Stimulated activated CD8-positive, alpha-beta memory T cell treated with anti-CD3 and anti-CD28 coated beads, Interleukin-7, amount 100 ng/mL, for 24 hours (primary cell): ENCODE results near the gene ABHD11.
A peak's percentile ranks its signal among the peaks of the same experiment; 100 is the strongest.
"Not testable (repeated sequence)": the region's sequence is repeated elsewhere in the genome, so short reads cannot be mapped to it uniquely, and the experiment has no call there.

Source experiments
- DNase-seq: peaks from one replicate; pipeline ENCODE4 v3.0.0-alpha.2; 2020; ENCODE audit warnings: low read depth

Gene ABHD11

DNA sequence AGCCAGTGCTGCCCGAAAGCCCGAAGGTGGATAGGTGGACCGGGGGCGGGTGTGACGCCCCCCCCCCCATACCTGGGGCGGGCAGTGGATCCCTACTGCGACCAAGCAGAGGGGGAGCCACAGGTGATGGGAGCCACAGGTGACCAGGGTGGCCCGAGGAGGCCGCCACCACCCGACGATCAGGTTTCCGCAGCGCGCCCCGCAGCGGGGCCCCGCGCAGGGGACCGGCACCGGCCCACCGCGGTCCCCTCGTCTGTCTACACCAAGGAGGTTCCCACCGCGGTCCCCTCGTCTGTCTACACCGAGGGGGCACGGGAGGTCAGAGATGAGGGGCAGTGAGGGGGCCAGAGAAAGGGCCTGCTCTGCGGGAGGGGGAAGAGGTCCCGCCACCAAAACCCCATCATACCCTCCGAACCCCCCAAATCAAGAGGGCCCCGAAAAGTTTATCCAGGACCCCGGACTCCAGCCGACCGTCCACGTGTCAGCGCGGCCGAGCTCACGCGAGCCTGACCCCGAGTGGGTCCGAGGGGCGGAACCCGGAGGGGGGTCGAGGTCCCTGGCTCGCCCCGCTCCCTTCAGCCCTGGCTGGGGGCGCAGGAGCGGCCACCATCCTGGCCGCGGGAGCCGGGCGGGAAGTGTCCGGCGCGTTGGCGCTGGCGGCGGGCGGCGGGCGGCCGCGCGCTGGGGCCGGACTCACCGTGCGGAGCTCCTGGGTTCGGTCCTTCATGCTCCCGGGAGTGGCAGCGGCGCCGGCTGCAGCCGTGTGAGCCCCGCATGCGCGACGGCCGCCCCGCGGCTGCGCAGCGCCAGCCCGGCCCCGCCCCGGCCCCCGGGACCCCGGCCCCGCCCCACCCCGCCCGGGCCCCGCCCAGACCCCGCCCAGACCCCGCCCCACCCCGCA, 19.4 kb downstream of the ABHD11 start, which contains the start of gene STX1A:
TSS of gene STX1A (minus strand) at position 765 of the 901 bp plus-strand sequence. CDS start at position 727, 38 bp downstream.
- no peak for DNase-seq

DNA sequence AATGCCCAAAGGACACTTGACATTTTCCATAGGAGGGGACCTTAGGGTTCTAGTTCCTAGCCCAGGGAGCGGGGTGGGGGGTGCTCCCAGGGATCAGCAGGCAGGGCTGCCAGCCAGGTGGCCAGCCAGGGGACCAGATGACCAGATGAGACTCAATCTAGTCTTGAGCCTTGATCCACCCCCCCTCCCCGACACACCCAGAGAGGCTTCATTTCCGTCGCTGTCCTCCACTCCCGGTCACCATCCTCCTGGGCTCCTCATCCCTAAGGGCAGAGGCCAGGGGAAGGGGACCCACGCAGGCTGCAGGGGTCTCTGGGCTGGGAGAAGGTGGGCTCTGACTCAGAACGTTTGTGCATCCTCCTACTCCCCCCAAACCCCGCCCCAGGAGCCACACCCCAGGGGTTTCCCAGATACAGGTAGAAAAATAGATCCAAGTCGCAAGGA, 20.1 kb downstream of the ABHD11 start:
- DNase-seq, result no peak

DNA sequence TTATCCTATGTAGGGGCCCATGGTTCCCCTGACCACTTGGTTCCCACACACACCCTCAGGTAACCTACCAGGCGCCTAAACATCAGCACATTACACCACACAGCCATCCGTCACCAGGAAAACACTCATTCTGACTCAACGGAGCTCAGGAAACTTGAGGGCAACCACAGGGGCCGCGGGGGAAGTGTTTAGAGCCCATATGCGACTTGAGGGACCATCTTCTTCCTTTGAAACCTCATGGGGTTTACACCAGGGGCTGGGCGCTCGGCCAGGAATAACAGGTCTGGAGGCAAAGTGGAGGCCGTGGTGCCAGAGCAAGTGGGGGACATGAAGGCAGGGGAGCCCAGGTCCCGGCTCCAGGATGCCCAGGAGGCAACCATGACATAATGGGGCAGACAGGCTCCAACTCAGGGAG, 20.6 kb downstream of the ABHD11 start:
- peak; percentile 64 for DNase-seq

DNA sequence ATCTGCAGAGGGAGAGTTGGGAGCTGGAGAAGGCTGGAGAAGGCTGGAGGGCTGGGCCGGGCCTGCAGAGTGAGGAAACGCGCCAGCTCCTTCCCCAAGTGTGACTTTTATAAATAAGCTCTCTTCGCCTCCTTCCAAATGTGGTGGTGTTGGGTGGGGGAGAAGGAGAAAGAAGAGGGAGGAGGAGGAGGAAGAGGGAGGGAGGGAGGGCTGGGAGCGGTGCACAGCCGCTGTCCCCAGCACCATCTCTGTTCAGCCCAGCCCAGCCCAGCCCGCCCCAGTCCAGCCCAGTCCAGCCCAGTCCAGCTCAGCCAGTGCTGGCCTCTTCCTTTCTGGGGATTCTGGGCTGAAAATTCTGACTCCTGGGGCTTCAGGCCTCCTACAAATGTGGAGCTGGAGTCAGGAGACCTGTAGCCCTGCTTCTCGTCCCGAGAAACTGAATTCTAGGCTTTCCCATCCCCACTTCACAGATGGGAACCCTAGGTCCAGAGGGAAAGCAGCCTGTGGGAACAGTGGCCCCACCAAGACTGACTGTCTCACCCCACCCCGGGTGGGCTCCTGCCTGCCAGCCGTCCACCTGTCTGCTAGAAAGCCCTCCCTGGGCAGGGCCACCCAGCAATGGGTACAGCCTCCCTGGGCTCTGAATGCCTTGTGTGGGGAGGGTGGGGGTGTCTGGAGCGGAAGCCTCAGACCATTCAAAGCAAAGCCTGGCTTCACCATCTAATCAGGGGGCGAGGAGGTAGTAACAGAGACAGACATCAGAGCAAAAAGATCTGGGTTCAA, 21.4 kb downstream of the ABHD11 start:
- no peak for DNase-seq

DNA sequence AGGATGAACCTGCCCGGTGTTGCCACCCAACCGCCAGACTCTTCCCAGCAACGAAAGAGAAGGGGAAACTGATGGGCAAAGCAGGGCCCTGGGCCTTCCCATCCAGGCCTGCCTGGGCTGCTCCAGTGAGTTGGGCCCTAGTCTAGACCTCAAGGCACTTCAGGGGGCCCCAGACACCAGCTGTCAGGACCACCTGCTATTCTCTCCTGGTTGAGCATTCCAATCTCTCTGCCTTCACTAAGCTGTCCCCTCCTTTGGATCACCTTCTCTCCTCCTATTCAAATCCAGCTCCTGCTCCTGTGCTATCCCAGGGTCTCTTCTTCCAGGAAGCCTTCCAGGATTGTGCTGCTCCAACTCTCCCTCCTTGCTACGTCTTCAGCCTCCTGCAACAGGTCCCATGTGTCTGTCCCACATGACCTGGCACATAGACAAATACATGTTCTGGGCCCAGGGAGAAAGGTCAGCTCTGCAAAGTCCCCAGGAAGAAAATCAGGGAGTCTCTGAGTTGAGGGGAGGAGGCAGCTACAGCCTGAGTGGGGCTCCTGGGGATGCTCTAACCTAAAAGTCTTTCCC, 22.2 kb downstream of the ABHD11 start:
- DNase-seq, result no peak

DNA sequence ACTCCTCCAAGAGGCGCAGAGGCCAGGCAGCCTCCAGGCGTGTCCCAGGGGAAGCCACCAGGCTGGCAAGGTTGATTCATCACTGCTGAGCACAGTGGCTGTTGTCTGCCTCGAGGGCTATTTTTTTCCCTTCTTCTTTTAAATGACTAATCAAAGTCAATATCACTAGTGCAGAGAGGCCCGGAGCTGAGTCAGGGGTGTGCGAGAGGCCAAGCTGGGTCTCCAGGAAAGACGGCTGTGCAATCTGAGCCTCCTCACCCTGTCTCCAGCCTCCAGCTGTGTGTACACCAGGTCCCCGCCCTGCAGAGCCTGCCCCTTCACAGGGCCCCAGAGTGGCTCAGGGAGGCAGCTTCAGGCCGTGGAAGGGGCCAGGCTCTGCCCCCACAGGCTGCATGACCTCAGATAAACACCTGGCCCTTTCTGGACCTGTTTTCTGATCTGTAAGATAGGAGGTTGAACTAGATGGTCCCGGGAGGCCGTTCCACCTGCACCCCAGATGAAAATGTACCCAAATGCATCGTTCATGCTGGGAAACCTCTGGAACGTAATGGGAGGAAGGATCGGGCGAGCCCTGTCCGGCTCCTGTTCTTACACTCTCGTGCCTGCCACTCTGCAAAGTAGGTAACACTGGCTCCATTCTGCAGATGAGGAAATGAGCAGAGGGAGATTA, 22.8 kb downstream of the ABHD11 start:
- DNase-seq, result peak; percentile 39

DNA sequence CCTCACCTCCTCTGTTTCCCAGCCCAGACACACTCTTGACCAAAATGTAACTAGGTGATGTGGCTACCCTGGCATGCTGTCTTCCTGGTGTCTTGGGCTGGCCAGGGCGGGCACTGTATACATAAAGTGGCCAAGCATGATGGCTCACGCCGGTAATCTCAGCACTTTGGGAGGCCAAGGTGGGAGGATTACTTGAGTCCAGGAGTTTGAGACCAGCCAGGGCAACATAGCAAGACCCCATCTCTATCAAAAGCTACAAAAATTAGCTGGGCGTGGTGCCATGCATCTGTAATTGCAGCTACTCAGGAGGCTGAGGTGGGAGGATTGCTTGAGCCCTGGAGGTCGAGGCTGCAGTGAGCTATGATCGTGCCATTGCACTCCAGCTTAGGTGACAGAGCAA, 25.3 kb downstream of the ABHD11 start:
- DNase-seq, result not testable (repeated sequence)

DNA sequence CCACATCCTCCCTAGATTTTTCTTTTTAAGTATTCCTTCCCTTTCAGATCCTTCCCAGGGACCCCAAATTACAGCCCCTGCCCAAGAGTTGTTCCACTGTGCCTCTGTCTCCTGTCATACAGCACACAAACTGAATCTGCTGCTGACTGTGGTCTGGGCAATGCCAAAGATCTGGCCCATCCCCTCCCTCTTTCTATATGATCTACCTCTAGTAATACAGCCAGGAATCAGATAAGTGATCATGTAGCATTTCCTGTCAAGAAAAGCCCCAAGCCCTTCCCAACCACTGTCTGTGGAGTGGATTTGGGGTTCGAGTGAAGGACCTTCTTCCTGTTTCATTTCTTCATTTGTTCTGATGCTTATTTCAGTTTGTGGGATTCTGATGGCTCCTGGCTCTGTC, 25.8 kb downstream of the ABHD11 start:
- DNase-seq, result no peak

DNA sequence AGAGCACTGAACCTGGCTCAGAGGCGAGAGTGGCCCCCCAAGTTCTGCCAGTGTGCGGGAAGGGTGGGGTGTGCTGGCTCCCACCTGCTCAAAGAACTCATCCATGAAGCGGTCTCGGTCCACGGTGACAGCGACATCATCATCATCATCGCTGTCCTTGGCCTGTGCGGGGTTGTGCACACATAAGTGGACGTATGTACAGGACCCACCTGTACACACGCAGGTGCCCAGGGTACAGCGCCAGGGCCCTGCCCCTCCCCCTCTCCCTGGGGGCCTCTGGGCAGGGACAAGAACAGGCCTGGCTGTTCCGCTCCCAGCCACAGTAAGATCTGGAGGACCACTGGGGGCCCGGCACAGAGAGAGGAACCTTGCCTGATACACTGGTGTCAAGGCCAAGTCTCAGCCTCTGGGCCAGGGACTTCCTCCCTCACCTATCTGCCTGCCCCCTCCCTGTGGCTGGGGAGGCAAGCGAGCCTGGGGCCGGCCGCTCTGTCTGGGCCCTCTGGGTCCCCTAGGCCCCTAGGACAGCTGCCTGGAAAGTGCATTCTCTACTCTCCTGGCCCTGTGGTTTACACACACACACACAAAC, 29.5 kb downstream of the ABHD11 start:
- DNase-seq, result no peak

DNA sequence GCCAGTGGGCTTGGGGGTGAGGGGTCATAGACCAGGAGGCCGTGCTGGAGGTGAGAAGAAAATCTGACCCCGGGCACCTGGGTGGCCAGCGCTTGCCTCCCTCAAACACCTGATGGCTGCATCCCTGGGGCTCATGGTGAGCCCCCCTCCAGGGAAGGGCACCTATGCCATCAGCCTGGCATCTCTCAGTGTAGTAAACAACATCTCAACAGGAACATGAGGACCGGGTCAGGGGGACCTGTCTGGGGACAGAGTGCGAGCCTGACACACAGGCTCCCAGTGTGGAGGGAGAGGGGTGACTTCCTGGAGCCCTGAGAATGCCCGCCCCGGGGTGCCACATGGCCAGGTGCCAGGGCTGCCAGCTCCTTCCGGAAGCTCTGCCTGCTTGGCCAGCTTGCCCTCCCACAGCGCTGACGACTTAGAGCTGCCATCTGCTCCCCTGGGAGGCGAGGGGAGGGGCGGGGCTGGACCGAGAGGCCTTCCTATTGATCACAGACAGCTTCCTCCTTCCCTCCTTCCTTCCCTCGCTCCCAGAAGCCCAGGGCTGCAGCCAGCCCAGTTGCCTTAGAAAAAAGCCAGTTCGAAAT, 31.5 kb downstream of the ABHD11 start:
- no peak for DNase-seq

DNA sequence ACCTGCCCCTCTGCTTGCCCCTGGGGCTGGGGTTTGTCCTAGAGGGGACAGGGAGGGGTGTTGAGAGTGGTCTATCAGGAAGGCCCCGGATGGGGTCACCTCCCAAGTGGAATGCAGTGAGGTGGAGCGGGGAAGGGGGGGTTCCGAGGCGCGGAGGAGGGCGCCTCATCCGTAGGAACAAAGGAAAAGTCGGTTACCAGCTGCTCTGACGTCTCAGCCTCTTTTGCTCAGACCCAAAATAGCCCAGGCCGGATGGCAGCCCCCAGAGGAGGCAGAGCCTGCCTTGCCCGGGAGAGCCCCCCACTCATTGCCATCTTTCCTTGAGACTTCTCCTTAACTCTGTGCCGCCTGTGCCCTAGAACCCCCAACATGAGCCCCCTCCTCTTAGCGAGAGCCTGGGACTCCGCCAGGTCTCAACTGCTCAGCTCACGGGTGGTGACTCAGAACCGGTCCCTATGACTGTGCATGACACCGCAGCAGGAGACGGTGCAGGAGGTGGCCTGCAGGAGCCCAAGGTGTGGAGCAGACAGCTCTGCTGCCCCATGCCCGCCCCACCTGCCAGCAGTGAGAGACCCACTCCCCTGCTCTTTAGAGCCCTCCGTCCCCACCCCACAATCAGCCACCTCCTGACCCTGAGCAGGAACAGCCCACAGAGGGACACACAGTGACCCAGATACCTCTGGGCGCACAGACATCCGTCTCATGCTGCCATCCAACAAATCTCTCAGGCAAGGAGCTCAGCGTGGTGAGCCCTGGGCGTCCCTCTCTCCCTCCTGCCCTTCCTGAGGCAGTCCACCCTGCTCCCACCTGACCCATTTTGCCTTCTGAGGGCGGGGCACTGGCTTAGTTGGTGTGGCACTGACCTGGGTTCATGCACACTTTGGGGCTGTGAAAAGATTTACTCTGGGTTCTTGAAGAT, 32.2 kb downstream of the ABHD11 start:
- DNase-seq, result no peak

DNA sequence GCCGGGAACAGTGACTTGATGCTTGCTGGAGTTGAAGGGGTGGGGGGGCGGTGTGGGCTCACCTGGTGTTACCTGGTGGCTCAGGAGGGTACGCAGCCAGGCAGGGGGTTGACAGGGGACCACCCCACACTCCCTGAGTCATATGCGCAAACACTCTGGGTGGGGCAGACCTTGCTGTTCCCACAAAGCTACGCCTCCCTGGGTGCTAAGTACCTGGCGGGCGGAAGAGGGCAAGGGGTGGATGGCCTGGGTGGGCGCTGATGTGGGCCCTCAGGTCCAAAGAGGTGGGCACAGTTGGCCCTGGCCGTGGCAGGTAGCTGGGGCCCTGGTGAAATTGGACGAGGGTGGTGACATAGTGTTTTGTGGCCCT, 33.1 kb downstream of the ABHD11 start:
- DNase-seq, result no peak

DNA sequence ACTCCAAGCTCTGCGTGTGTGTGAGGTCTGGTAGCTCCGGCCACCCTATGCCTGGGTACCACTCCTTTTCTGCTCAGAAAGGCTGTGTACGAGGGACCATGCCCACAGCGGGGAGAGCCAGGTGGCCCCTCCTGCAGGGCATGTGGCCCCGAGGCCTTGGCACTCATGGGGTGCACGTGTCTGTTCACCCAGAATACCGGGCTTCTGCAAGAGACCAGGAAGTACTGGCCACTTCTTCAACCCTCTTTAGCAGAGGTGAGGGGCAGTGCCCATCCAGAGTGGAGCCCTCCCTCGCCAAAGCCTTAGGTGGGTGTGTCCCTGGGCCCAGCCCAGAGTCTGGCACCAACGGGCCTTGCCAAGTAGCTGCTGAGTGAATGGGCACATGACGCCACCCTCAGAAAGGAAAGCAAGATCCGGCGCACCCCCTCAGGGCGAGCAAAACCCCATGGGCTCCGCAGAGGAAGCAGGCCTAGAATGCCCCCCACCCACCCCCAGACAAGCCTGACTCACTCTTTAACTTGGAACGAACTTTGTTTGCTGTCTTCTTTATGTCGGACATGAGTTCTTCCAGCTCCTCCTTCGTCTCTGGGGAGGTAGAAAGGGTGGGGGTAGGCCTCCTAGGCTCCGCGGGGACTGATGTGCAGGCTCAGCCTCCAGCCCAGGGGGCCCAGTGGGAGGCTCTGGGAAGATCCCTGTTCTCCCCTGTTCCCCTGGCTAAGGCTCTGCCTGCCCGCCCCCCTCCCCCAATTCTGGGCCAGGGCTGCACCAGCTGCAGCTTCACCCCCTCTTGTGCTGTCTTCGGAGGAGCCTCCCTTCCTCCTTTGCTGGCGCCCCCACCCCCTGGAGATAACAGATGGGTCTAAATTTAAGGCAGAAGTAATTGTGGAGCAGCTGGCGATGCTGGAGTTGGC, 33.7 kb downstream of the ABHD11 start:
- no peak for DNase-seq

DNA sequence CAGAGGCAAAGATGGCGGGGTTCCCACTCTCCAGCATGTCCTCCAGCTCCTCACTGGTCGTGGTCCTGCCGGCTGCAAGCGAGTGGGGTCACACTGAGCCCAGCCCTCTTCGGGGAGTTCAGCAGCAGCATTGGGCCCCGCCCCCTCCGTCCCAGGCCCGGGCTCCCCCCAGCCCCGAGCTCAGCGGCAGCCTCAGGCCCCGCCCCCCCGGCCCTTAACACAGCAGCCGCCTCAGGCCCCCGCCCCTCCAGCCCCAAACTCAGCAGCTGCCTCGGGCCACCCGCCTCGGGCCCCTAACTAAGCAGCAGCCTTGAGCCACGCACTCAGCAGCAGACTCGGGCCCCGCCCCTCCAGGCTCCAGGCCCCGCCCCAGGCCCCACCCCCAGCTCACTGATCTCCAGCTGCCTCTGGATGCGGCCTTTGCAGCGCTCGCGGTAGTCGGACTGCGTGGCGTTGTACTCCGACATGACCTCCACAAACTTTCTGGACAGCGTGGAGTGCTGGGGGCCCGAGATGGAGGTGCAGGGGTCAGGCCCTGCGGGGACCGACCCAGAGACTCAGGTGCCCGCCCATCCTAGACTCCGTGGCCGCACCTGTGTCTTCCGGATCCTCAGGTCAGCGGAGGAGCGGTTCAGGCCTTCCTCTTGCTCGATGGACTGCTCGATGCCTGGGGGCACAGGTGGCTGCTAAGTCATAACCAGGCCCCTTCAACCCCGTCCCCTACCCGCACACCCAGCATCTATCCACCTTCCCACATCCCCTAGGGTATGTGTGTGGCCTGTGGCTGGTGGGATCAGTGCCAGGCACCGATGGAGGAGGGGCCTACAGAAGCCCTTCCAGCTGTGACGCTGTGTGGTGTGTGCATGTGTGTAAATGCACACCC, 34.6 kb downstream of the ABHD11 start:
- DNase-seq, result no peak

DNA sequence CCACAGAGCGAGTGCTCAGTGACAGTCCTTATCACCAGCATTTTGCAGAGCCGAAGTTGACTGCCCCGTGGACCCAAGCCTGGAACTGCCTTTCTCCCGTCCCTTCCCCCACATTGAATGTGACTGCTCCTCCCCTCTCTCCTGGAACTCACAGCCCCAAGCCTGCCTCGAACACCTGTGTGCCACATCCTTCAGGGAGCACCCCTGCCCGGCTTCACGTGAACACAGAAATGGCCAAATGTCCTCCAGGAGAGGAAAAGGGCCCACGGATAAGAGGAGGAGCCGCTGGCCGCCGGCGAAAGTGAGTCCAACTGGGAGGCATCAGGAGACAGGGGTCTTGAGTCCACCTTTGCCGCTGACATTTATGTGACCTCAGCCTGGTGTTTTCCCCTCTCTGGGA, 35.4 kb downstream of the ABHD11 start:
- DNase-seq, result no peak

DNA sequence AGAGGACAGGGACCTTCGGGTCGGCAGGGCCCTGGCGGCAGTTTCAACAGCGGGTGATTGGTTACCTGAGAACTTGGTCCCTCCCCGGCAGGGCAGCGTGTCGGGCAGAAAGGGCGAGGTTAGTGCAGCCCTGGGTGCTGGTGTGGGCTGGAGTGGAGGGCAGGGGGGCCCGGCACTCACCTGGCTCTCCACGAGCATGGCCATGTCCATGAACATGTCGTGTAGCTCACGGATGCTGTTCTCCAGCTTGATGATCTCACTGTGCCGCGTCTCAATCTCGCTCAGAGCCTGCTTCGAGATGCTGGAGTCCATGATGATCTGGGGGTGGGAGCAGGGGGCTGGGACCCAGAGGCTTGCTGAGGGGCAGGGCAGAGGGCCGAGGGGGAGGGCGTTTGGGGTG, 35.9 kb downstream of the ABHD11 start:
- no peak for DNase-seq

DNA sequence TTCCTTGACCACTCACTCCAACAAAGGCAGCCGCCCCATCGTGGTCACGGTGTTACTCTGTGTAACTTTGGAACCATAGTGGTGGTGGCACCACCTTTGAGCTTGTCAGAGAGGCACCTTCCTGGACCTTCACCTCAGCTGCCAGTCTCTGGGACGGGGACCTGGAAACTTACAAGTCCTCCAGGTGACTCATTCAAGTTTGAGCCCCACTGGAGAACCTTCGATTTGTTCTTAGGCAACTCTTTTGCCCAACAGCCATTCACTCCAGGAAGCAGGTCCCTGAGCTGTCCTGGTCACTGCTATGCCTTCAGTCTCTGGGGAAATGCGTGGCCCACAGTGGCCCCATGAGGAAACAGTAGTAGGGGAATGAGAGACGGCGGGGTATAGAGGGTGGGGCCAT, 36.4 kb downstream of the ABHD11 start:
- DNase-seq, result no peak

DNA sequence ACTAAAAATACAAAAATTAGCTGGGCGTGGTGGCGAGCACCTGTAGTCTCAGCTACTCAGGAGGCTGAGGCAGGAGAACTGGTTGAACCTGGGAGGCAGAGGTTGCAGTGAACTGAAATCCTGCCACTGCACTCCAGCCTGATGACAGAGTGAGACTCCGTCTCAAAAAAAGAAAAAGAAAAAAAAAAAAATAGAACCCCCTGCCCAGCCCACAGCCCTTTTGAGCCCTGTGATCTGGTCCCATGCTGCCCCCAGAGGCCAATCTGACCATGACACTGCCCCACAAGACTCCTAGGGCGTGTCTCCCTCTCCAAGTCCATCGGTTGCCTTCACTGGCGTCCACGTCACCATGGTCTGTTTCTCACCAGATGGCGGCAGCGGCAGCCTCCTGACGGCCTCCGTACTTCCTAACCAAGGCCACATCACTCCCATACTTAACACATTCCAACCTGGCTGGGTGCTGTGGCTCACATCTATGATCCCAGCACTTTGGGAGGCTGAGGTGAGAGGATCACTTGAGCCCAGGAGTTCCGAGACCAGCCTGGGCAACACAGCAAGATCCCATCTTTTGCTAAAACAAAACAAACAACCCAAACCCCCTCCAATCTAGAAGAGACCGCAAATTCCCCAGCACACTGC, 37.1 kb downstream of the ABHD11 start:
- no peak for DNase-seq
